Transverse colon (tissue), 4 donors: ENCODE measurements around the gene FYCO1. TPM values are rescaled to one million over a fixed set of nuclear protein-coding genes. Genes with fewer than 3 reads are reported as not detected.

Source experiments
- DNase-seq: peaks from one replicate; pipeline ENCODE4 v3.0.0-alpha.2; 2019
- H3K27ac ChIP-seq, 4 donors: fragments of 200-600 bp; sonication (generic); 2 replicates each; pipeline ENCODE4 v1.5.1; 2016 to 2018; ENCODE audit warnings: inconsistent platforms in 4 of 4
- H3K27me3 ChIP-seq: fragments of 200-600 bp; sonication (generic); 2 replicates; pipeline ENCODE4 v1.5.1; 2017; ENCODE audit warnings: inconsistent platforms
- H3K36me3 ChIP-seq, 4 donors: fragments of 200-600 bp; sonication (generic); 2 replicates each; pipeline ENCODE4 v1.5.1; 2017 to 2019; ENCODE audit warnings: inconsistent platforms in 4 of 4
- H3K4me1 ChIP-seq, 4 donors: fragments of 200-600 bp; sonication (generic); 2 replicates each; pipeline ENCODE4 v1.5.1; 2017 to 2020; ENCODE audit warnings: inconsistent platforms in 4 of 4
- H3K4me3 ChIP-seq, 4 donors: fragments of 200-600 bp; sonication (generic); 1 replicate in 1 of 4; 2 replicates in 3 of 4; pipeline versions ENCODE4 v1.5.1 to v1.6.1; 2017 to 2019; ENCODE audit warnings: inconsistent platforms in 4 of 4
- H3K9me3 ChIP-seq, 2 donors: fragments of 200-600 bp; sonication (generic); 2 replicates each; pipeline ENCODE4 v1.5.1; 2017 to 2019; ENCODE audit warnings: inconsistent platforms in 2 of 2
- CTCF ChIP-seq, 5 experiments: fragments of 200-600 bp in 3 of 5; fragments of 450-650 bp in 2 of 5; sonication (generic) in 3 of 5; IDR thresholded peaks; 1 replicate in 2 of 5; 2 replicates in 3 of 5; pipeline ENCODE4 v1.5.1; 2016 to 2017; ENCODE audit warnings: antibody characterized with exemption in 5 of 5, inconsistent platforms in 3 of 5, mild to moderate bottlenecking in 2 of 5, moderate library complexity in 1 of 5
- EP300 ChIP-seq: sonication (generic); formaldehyde crosslinking; IDR thresholded peaks from one replicate; pipeline ENCODE4 v1.6.1; 2017; ENCODE audit warnings: antibody characterized with exemption, low read depth
- POLR2A ChIP-seq: fragments of 450-650 bp; IDR thresholded peaks from one replicate; pipeline ENCODE4 v1.6.1; 2016; ENCODE audit warnings: antibody characterized with exemption, mild to moderate bottlenecking, moderate library complexity
- POLR2AphosphoS5 ChIP-seq, 3 donors: sonication (generic); formaldehyde crosslinking; IDR thresholded peaks; one replicate each; pipeline ENCODE4 v1.6.1; 2016; ENCODE audit warnings: antibody characterized with exemption in 3 of 3
- WGBS, 2 donors: methylation state at CpG; one replicate each; pipeline ENCODE4 v1.1.5; 2018; ENCODE audit warnings: low coverage in 1 of 2; 5-methylcytosine and 5-hydroxymethylcytosine counted together
- in situ Hi-C, 4 donors: fragments of 200-750 bp; cut with MboI; loops; one replicate each; pipeline versions ENCODE4 v1.15.0 to v1.15.1; 2017; ENCODE audit warnings: low sequenced_read_pairs in 3 of 4, low pct_ligation_motif_present in 1 of 4, low pct_unique_long_range_greater_than_20kb in 1 of 4
- intact Hi-C: fragments of 100-400 bp; cut with DNase I; formaldehyde crosslinking; loops from one replicate; pipeline ENCODE4 v1.15.1; 2023; ENCODE audit warnings: low total_unique reads
- total RNA-seq, 4 donors: library from RNA; depleted of rRNA; stranded (reverse); fragments of >200 nt; gene quantifications; one replicate each; pipeline ENCODE4 v1.1.0, GENCODE V29; 2016

The FYCO1 gene
- total RNA-seq, 4 donors from 2014 or later: 34.5 to 40.0 (median 38.1) TPM

GRCh38 chr3:45922950-45923590 is 72.6 kb downstream of the FYCO1 start:
- H3K36me3 ChIP-seq: peaks cover 0 to 34% (median 14%) of the 10 kb centered on the region in 4 donors

GRCh38 chr3:45922039-45922326 is 73.6 kb downstream of the FYCO1 start:
- no peak for DNase-seq
- Histone ChIP-seq H3K27ac (no peak overlapping the region), H3K27me3 (no peaks in the 10 kb centered on the region), H3K9me3 (no peaks in the 10 kb centered on the region), H3K4me1 (no peaks in the 10 kb centered on the region), H3K36me3 (peaks cover 0 to 26% (median 13%) of the 10 kb centered on the region in 4 donors), H3K4me3 (no peak overlapping the region)
- in situ Hi-C loops (loop anchor here in 2 of 4 donors (10.0 kb wide), 1 partner anchor 157 kb away; no protein-coding TSS in a partner anchor), intact Hi-C loops (no loop called here)
- TF ChIP-seq EP300 (no peak), POLR2A (no peak), CTCF (IDR thresholded peaks at IDR 0.05) (no peak), POLR2AphosphoS5 (IDR thresholded peaks at IDR 0.05) (no peak)
- 96% methylated on average over 3 of the region's 3 CpGs; no CpG with 5 or more reads in 1 of the 2 donors for WGBS, 2 donors

More at GRCh38 chr3:45922950-45923590, 72.6 kb downstream of the FYCO1 start:
- H3K9me3 ChIP-seq: no peaks in the 10 kb centered on the region
- H3K4me3 ChIP-seq: no peak overlapping the region
- no peaks in the 10 kb centered on the region for H3K27me3 ChIP-seq
- H3K4me1 ChIP-seq: no peaks in the 10 kb centered on the region
- no peak for TF ChIP-seq EP300
- TF ChIP-seq POLR2AphosphoS5 (IDR thresholded peaks at IDR 0.05): no peak
- TF ChIP-seq CTCF (IDR thresholded peaks at IDR 0.05): no peak
- TF ChIP-seq POLR2A: no peak
- no peak for DNase-seq
- no peak overlapping the region for H3K27ac ChIP-seq
- intact Hi-C loops (no loop called here), in situ Hi-C loops (loop anchor here in 2 of 4 donors (10.0 kb wide), 1 partner anchor 158 kb away; no protein-coding TSS in a partner anchor)
- 92 to 98% methylated on average over 4 of the region's 4 CpGs for WGBS, 2 donors

GRCh38 chr3:45921158-45922038 is 74.2 kb downstream of the FYCO1 start:
- no peak for DNase-seq
- Histone ChIP-seq H3K9me3 (no peaks in the 10 kb centered on the region), H3K27me3 (no peaks in the 10 kb centered on the region), H3K36me3 (peaks cover 0 to 26% (median 13%) of the 10 kb centered on the region in 4 donors), H3K27ac (no peak overlapping the region), H3K4me3 (no peak overlapping the region), H3K4me1 (peaks cover 0 to 1% (median 0%) of the 10 kb centered on the region in 4 donors)
- intact Hi-C loops (no loop called here), in situ Hi-C loops (loop anchor here in 2 of 4 donors (10.0 kb wide), 1 partner anchor 157 kb away; no protein-coding TSS in a partner anchor)
- TF ChIP-seq POLR2A (no peak), EP300 (no peak), CTCF (IDR thresholded peaks at IDR 0.05) (no peak), POLR2AphosphoS5 (IDR thresholded peaks at IDR 0.05) (no peak)
- 77 to 80% methylated on average over 4 to 12 of the region's 14 CpGs for WGBS, 2 donors
